KBM-7 (cell line): ENCODE data around the gene LLPH.

ENCODE experiments used
- DNase-seq: peaks from one replicate; pipeline ENCODE4 v3.0.0-alpha.2; 2015
- in situ Hi-C: fragments of 300-500 bp; cut with MboI; formaldehyde crosslinking; loops from 2 replicates; pipeline ENCODE4 v1.14.3; 2020; ENCODE audit warnings: low sequenced_read_pairs, low pct_unique_long_range_greater_than_20kb, mixed read lengths

Gene LLPH

DNA sequence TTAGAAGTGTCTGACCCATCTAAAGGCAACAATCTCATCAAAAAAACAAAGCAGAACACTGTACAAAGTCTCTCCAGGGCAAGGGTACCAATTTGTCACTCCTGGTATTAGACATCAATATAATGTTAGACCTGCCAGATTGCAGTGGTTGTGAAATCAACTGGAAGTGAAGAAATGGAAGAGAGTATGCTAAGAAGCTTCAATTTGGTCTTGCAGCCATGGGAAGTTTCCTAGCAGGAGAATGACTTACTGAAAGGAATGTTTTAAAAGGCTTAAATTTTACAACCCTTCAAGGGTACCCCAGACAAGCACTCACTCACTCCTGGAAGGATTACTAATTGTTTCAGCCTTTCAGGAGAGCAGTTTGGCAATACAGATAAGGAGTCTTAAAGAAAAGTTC is 18.9 kb downstream of the LLPH start:
- in situ Hi-C loops: no loop called here
- no peak for DNase-seq

DNA sequence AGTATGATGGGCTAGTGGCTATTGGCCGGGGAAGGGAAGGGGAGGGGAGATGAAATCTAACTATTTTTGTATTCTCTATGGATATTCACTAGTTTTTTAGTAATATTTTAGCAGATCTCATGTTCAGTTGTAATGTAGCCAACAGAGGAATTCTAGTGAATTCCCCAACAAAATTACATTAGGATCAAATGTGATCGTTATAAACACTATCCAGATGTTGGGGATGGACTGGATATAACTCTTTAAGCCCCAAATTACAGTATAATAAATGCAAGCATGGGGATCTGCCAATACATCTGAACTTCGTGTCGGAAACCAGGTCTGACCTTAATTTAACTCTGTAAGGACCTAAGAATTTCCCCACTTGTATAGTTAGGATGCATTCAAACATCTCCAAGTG is 21.5 kb downstream of the LLPH start:
- in situ Hi-C loops: no loop called here

DNA sequence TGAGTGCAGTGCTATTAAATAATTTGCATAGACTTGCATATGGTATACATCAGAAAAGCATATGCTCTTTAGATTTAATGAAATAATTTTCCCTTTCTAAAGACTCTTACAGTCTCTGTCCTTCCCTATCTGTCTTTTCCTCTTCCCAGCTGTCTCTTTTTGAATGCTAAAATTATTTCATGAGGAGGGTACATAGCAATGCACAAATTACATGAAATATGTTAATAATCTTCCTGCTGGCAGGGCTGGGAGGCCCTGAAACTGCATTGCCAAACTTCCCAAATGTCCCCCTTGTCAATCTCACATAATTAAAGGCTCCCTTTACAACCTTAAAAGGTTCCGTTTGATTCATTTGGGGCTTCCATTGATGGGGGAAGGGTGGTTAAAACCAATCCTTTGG is 22.2 kb downstream of the LLPH start:
- in situ Hi-C loops: no loop called here
- no peak for DNase-seq

More for the DNA sequence above, 21.5 kb downstream of the LLPH start:
- no peak for DNase-seq

DNA sequence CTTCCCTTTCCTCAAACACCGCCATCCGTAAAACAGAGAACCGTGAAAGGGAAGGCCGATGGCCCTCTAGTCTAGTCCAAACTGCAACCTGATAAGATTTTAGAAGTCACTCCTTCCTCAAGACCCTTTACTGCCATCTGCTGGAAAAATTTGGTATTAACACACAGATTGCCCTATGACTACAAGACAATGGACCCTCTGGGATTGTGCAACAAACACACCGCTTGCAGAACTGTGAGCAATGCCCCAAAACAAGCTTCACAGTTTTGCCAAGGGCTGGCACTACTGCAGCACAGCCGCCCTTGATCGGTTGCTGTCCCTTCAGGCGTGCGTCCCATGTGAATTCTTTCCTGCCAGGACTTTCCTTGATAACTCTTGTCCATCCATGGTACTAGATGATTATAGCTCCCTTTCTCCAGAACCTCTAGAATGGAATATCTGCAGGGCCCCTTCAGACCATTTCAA is 23.1 kb downstream of the LLPH start:
- in situ Hi-C loops: no loop called here
- DNase-seq: peak; percentile 96

DNA sequence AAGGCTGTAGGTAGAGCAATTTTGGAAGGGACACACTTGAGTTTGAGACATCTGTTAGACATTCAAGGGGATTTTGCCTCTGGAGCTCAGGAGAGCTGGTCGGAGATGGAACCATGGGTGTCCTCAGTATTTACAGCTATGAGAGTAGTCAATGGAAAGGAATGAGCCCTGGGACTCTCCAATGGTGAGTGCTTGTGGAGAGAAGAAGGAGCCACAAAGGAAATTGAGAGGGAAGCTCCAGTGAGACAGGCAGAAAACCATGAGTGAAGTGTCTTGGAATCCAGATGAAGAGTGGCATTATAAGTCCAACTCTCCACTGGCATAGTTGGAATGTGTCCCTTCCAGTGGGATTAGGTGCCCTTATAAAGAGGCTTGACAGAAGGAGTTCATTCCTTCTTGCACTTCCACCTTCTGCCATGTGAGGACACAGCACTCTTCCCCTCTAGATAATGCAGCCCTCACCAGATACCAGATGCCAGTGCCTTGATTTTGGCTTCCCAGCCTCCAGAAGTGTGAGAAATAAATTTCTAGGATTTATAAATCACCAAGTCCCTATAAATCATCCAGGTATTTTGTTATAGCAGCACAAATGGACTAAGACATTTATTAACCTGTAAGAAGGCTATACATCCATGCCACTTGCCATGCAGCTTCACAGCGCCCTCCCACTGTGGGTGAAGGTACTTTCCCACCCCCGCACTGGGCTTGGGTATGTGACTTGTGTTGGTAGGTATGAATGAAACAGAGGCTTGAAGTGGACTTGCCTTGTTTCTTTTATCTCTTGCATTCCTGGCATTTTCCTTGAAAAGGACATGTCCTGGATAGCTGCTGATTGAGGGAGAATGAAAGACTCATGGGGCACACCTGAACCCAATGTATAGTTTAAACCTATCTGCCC is 27.3 kb downstream of the LLPH start:
- in situ Hi-C loops: no loop called here
- DNase-seq: peak; percentile 21

DNA sequence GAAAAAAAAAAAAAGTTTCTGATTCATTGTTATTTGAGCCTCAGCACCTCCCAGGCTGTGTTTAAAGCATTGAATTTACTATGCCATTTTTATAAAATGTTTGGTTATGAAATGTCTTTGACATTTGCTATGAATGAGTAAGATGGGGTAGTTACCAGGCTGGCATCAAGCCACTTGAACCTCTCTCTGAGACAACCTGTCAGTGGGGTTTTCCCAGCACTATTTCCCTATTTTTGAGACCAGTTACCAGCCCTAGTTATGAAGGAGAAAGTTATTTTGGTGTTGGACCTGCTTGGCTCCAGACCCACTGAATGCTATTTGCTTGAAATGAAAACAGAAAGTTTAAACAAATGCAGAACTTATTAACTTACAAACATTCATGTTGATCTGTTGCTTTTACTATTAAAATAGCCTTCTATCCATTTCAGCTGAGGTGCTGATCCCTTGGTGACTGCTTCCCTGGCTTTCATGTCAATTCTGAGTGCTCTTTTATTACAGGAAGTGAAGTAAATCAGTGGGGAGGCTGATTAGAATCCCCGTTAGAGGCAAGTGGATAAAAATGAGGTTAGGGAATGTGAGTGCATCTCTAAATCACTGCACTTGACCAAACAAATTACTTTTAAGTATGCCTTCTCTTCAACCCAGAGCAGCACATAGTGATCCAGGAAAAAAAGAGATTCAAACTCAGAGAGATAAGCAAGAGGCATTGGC is 37.8 kb downstream of the LLPH start:
- DNase-seq: no peak
- in situ Hi-C loops: loop anchor here (25.0 kb wide), 1 partner anchor 780 kb away; no protein-coding TSS in a partner anchor

DNA sequence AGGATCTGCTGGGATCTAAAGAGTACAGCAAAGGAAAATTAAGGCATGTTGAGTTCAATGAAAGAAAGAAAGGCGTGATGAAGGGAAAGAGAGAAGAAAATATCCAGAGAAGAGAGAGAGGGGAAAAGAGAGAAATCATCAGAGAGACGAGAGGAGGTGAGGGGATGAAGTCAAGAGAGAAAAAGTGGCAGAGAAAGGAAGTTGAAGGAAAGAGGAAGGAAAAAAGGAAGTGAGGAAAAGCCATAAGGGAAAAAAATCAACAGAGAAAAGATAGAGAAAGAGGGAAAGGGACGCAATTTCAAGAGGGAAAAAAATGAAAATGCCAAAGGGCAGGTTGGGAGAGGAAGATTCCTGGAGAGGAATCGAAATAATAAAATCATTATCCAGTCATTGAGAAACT is 40.4 kb downstream of the LLPH start:
- DNase-seq: no peak
- in situ Hi-C loops: loop anchor here (25.0 kb wide), 1 partner anchor 778 kb away; no protein-coding TSS in a partner anchor

DNA sequence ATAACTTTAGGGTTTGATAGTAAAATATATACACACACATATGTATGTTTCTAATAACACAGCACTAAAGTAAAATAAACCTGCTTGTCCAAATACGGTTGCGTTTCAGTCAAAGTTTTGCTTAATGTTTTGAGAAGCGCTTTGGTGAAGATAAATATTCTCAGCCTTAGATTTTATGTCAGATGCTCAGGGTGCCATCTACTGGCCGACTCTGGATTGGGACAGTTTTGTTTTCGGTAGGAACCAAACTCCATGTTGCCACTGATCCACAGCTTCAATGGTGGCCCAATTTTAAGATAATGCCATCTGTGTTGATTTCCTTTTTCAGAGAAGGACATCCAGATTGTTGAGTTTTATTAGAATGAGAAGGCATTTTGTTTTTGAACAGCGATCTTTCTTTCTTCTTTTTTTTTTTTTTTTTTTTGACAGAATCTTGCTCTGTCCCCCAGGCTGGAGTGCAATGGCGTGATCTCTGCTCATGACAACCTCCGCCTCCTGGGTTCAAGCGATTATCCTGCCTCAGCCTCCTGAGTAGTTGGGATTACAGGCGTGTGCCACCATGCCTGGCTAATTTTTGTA is 43.1 kb downstream of the LLPH start:
- DNase-seq: peak; percentile 73
- in situ Hi-C loops: loop anchor here (25.0 kb wide), 1 partner anchor 775 kb away; no protein-coding TSS in a partner anchor

DNA sequence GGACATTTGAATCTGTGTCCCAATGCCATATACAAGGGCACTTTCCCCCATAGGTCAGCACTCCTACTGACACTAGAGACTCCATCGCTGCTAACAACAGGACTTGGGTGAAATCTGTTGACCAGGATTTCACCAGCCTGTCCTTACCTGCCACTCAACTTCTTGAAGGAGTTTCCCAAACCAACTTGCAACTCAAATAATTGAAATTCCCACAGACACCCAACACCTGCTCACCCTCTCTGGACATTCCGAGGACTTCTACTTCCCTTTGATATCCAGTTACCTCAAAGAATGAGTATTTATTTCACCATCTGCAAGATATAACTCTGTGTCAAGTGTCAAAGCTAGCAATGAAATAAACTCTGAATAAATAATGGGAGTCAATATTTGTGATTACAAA is 44.6 kb downstream of the LLPH start:
- in situ Hi-C loops: loop anchor here (25.0 kb wide), 1 partner anchor 774 kb away; no protein-coding TSS in a partner anchor
- DNase-seq: no peak

DNA sequence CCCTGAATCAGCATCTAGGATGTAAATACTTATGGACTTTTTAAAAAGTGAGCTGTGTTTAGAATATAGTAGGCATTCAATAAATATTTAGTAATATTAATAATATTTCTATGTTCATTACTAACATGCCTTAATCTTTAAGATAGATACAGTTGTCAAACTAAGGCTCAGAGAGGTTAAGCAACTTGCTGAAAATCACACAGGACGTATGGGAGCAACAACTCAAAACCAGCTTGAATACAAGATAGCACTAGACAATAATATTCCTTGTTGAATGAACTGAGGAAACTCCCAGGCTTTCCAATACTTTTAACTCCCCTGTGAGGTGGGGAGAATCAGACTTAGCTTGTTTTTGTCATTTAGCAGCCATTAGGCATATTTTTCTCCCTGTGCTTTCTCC is 45.3 kb downstream of the LLPH start:
- in situ Hi-C loops: loop anchor here (25.0 kb wide), 1 partner anchor 773 kb away; no protein-coding TSS in a partner anchor
- DNase-seq: no peak

DNA sequence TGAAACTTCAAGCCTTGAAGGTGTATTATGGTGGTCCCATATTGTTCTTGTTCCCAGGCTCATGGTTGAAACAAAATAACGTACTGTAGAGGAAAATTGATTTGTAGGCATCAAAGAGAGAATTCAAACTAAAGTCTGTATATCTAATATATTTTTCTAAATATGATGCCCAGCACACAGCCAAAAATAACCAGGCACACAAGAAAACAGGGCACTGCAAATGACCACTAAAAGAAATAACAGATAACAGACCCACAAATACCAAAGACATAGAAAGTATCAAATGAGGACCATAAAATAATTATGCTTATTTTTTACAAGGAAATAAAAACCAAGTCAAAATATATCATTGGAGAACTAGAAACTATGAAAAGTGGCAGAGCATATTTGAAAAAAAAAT is 46.8 kb downstream of the LLPH start:
- DNase-seq: no peak
- in situ Hi-C loops: loop anchor here (25.0 kb wide), 1 partner anchor 771 kb away; no protein-coding TSS in a partner anchor

DNA sequence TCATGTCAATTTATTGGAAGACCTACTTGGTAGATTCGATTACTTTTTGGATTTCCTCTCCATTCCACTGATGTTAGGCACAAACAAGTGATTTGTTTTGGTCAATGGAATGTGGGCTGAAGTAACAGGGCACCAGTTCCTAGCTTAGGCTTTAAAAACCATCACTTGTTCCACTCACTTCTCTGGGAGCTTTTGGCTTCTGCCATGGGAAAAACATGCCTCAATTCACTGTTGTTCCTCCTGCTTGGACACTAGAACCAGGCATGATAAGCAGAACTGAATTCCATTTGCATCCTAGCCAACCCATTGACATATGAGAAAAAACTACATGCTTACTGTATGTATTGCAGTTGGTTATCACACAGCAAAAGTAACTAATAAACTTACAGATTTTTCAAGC is 47.8 kb downstream of the LLPH start:
- in situ Hi-C loops: loop anchor here (25.0 kb wide), 1 partner anchor 770 kb away; no protein-coding TSS in a partner anchor
- DNase-seq: no peak

DNA sequence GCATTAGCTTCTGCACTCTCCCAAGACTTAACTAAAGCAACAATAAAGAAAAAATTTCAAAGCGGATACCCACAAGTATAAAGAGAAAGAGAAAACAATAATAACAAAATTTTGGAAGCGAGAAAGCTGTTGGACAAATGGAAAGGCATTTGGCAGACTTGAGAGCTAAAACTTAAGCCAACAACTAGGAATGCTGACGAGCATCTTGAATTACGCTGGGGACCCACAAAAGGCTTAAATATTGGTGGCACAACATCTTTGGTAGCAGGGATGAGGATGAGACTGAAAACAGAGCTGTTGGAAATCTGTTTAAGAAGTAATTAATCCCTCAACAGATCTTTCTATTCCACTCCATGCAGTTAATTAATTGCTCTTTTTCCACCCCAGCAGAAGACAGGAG is 49.8 kb downstream of the LLPH start:
- in situ Hi-C loops: loop anchor here (25.0 kb wide), 1 partner anchor 768 kb away; no protein-coding TSS in a partner anchor
- DNase-seq: no peak

DNA sequence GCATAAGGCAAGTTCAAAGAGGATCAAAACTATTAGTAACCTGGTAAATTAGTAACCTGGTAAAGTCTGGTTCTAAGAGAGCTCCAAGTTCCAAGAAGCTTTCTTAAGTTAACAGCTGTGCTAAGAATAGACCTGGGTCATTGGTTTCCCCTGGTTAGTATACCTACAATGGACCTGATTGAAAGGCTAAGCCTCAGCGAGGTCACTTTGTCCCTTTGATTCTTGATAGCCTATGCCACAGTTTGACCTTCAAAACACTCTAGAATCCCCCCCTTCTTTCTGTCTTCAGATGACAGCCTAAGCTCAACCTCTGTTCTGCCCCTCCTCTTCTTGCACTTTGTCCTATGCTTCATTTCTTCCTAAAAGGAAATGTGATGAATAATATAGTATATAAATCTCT is 53.0 kb downstream of the LLPH start:
- DNase-seq: no peak
- in situ Hi-C loops: loop anchor here (25.0 kb wide), 1 partner anchor 765 kb away; no protein-coding TSS in a partner anchor

DNA sequence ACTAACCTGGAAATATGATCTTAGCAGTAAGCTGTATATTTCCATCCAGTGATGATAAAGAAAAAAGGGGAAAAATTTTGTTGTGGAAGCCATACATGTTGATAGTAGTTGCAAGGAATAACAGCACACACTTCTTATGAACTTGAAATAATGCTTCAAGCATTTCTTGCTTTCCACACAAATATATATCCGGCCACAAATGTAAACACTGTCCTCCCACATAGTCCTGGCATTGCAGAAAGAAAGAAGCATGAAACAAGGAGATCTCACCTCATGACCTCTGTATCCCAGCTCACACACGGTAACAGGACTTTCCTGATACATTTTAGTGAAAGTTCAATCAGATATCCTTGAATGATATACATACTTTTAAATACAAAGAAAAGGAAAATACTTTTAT is 56.0 kb downstream of the LLPH start:
- no peak for DNase-seq
- in situ Hi-C loops: no loop called here

DNA sequence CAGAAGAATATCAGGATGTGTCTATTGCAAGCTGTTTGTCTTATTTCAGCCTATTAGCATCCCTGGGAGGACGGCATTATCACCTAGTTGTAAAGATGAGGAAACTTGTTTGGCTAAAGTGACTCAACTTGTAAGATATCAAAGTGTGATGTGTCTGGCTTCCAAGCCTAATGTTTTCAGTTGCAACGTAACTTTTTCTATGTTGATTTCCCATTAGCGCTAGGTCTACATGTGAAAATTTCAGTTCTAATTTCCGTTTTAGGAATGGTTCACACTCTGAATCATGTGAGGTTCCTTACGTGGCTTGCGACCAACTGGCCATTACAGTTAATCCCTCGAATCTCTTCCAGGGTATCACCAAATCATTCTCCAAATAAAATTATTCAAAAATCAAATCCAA is 58.0 kb downstream of the LLPH start:
- in situ Hi-C loops: no loop called here
- no peak for DNase-seq

DNA sequence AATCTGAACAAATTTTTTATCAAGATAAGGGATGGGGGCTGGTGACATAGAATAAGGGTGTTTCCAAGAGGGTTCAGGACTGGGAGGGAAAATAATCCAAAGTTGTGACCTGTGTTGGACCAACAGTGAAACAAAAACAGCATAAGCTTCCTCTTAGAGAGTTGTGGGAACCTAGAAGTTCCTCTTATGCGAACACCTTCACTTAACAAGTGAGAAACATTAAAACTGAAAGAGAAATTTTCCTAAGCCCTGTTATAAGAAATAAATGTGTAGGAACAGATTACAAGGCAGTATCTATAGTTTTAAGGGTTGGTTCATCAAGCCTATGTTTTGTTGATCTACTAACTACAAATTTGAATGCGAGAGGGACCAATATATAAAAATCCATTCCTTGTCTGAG is 58.4 kb downstream of the LLPH start:
- in situ Hi-C loops: no loop called here
- peak; percentile 12 for DNase-seq

DNA sequence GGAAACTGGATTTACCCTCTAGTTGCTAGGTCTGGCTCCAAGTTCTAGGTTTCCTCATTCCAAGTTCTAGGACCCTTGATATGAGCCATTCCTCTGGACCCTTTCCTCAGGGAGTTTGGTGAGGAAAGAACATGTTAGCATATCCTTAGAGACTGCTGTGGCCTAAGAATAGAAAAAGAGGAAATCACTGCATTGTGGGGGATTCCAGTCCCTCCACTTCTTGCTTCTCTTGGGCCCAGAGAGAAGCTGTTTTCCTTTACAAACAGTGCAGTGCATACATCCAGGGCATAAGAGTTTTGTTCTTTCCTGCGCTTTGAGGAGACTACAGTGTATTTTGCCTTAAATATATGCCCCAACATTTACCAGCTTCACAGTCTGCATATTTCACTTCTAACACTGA is 59.0 kb downstream of the LLPH start:
- in situ Hi-C loops: no loop called here
- peak; percentile 16 for DNase-seq

DNA sequence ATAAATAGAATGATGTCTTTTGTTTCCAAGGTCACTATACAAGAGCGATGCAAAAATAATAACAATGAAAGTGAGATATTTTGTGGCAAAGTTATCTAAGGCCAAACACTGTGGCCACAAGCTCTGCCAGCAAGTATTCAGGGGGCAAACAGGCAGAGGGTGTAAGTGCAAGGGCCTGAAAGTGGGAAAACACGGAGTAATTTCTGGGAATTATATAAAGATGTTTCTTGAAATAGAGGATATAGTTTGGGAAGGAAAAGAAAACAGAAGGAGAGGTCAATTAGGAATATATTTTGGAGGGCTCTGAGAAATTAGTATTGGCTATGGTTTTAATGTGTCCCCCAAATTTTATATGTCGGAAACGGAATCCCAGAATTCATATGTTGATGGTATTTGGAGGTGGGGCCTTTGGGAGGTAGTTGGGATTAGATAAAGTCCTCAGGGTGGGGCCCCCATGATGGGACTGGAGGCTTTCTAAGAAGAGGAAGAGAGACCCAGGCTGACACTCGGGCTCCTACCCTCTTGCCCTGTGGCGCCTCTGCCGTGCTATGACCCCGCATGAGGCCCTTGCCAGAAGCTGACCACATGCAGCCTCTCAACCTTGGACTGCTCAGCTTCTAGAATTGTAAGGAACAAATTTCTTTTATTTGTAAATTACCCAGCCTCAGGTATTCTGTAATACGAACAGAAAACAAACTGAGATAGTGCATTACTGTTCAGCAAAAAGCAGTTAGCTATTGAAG is 60.0 kb downstream of the LLPH start:
- in situ Hi-C loops: no loop called here
- no peak for DNase-seq
